SK-N-SH (cell line): ENCODE measurements around the gene CTCF. TPM values are rescaled to one million over a fixed set of nuclear protein-coding genes. Genes with fewer than 3 reads are reported as not detected.

Source experiments
- CTCF ChIA-PET: fragments of 300-600, 350-600 bp; formaldehyde crosslinking; extraction: SDS; loops from one replicate; lab custom pipeline; 2021; lab: Yijun Ruan, JAX
- POLR2A ChIA-PET: fragments of 350-600 bp; sonication (Branson Sonifier 250); formaldehyde crosslinking; extraction: SDS; loops from one replicate; lab custom pipeline; 2020; ENCODE audit warnings: antibody characterized with exemption, inconsistent platforms; lab: Yijun Ruan, JAX
- DNase-seq: peaks from one replicate; pipeline ENCODE4 v3.0.0; 2012
- H2AFZ ChIP-seq: fragments of 200-600 bp; sonication (generic); 2 replicates; pipeline ENCODE4 v1.8.1; 2016; ENCODE audit warnings: antibody characterized with exemption, mild to moderate bottlenecking, low read depth
- H3F3A ChIP-seq: fragments of 200-600 bp; sonication (generic); replicated peaks from 2 replicates; pipeline ENCODE3; 2016; ENCODE audit warnings: antibody characterized with exemption, mild to moderate bottlenecking; ENCODE audit not compliant: insufficient read depth
- H3K27ac ChIP-seq, 2 experiments: fragments of 200-500 bp in 1 of 2; fragments of 200-600 bp in 1 of 2; sonication (Bioruptor generic) in 1 of 2; sonication (generic), shearing (Covaris generic) in 1 of 2; 2 replicates each; pipeline versions ENCODE4 v1.5.1 to v1.6.1; 2014 to 2016; ENCODE audit warnings: low read depth in 2 of 2, inconsistent platforms in 1 of 2, low read length in 1 of 2, mild to moderate bottlenecking in 1 of 2, mixed read lengths in 1 of 2
- H3K27me3 ChIP-seq: fragments of 200-600 bp; sonication (generic), shearing (Covaris generic); 2 replicates; pipeline ENCODE4 v1.6.1; 2016; ENCODE audit warnings: mixed run types; ENCODE audit not compliant: insufficient read depth
- H3K36me3 ChIP-seq, 2 experiments: fragments of 200-500 bp in 1 of 2; fragments of 200-600 bp in 1 of 2; sonication (Bioruptor generic) in 1 of 2; sonication (generic) in 1 of 2; replicated peaks in 1 of 2; 2 replicates each; pipeline versions ENCODE3 to v1.5.1; 2014 to 2016; ENCODE audit warnings: low read length in 1 of 2, mild to moderate bottlenecking in 1 of 2; ENCODE audit not compliant: insufficient read depth in 2 of 2, control insufficient read depth in 1 of 2
- H3K4me1 ChIP-seq, 2 experiments: fragments of 200-500 bp in 1 of 2; fragments of 200-600 bp in 1 of 2; sonication (Bioruptor generic) in 1 of 2; sonication (generic), shearing (Covaris generic) in 1 of 2; 2 replicates each; pipeline versions ENCODE4 v1.5.1 to v1.6.1; 2014 to 2016; ENCODE audit warnings: low read depth in 1 of 2, low read length in 1 of 2, mixed run types in 1 of 2; ENCODE audit not compliant: insufficient read depth in 2 of 2, control insufficient read depth in 1 of 2
- H3K4me2 ChIP-seq: fragments of 200-600 bp; sonication (generic), shearing (Covaris generic); 2 replicates; pipeline ENCODE4 v1.6.1; 2017; ENCODE audit warnings: mixed run types
- H3K4me3 ChIP-seq, 2 experiments: fragments of 200-500 bp in 1 of 2; fragments of 200-600 bp in 1 of 2; sonication (Bioruptor generic) in 1 of 2; sonication (generic), shearing (Covaris generic) in 1 of 2; 2 replicates each; pipeline versions ENCODE4 v1.5.1 to v1.8.1; 2014 to 2016; ENCODE audit warnings: low read depth in 2 of 2, inconsistent platforms in 1 of 2, low read length in 1 of 2, mild to moderate bottlenecking in 1 of 2, mixed read lengths in 1 of 2, moderate library complexity in 1 of 2
- H3K79me2 ChIP-seq: fragments of 200-600 bp; sonication (generic); 2 replicates; pipeline ENCODE4 v1.8.1; 2017; ENCODE audit warnings: mild to moderate bottlenecking; ENCODE audit not compliant: insufficient read depth
- H3K9ac ChIP-seq: fragments of 200-600 bp; sonication (generic); 2 replicates; pipeline ENCODE4 v1.6.1; 2017; ENCODE audit warnings: mixed run types
- H3K9me2 ChIP-seq: fragments of 200-600 bp; sonication (generic); 2 replicates; pipeline ENCODE4 v1.6.1; 2017; ENCODE audit warnings: mixed run types
- H3K9me3 ChIP-seq: fragments of 200-600 bp; sonication (generic); 2 replicates; pipeline ENCODE4 v1.6.1; 2017; ENCODE audit warnings: mixed run types, mild to moderate bottlenecking, moderate library complexity
- H4K20me1 ChIP-seq: fragments of 200-600 bp; sonication (generic); 2 replicates; pipeline ENCODE4 v1.6.1; 2017; ENCODE audit warnings: mild to moderate bottlenecking, mixed run types; ENCODE audit not compliant: insufficient read depth
- CHD2 ChIP-seq: fragments of 150-350 bp; IDR thresholded peaks from 2 replicates; pipeline ENCODE4 v1.6.1; 2018; ENCODE audit warnings: low read length; ENCODE audit not compliant: partially characterized antibody
- CTCF ChIP-seq: fragments of 200-600 bp; sonication (generic); IDR thresholded peaks from 2 replicates; pipeline ENCODE4 v1.6.1; 2017; ENCODE audit warnings: antibody characterized with exemption, mild to moderate bottlenecking, moderate library complexity
- FOXM1 ChIP-seq: IDR thresholded peaks from 2 replicates; pipeline ENCODE4 v1.4.0; 2012; ENCODE audit warnings: low read depth, mild to moderate bottlenecking
- GATA2 ChIP-seq: sonication (generic); formaldehyde crosslinking; IDR thresholded peaks from 2 replicates; pipeline ENCODE4 v1.5.0; 2020; ENCODE audit warnings: mild to moderate bottlenecking, missing genetic modification reagents
- MXI1 ChIP-seq: IDR thresholded peaks from 2 replicates; pipeline ENCODE4 v1.6.1; 2012; ENCODE audit warnings: mild to moderate bottlenecking, low read depth, low read length, improper control_type of control experiment
- PBX3 ChIP-seq: IDR thresholded peaks from 2 replicates; pipeline ENCODE4; 2012
- RCOR1 ChIP-seq: fragments of 150-350 bp; IDR thresholded peaks from 2 replicates; pipeline ENCODE4 v1.6.1; 2017; ENCODE audit warnings: antibody characterized with exemption, low read length
- RFX5 ChIP-seq: IDR thresholded peaks from 2 replicates; pipeline ENCODE4 v1.6.1; 2012; ENCODE audit warnings: mild to moderate bottlenecking, improper control_type of control experiment, low read length
- SIN3A ChIP-seq: IDR thresholded peaks from 2 replicates; pipeline ENCODE4 v1.6.1; 2012; ENCODE audit warnings: low read depth, mild to moderate bottlenecking, low read length, moderate library complexity, borderline replicate concordance
- TAF1 ChIP-seq: IDR thresholded peaks from 2 replicates; pipeline ENCODE4 v1.6.1; 2012; ENCODE audit warnings: low read depth, mild to moderate bottlenecking, low read length, moderate library complexity, borderline replicate concordance
- TEAD4 ChIP-seq: IDR thresholded peaks from 2 replicates; pipeline ENCODE4 v1.4.0; 2012; ENCODE audit warnings: mild to moderate bottlenecking, borderline replicate concordance; ENCODE audit not compliant: insufficient read depth
- ZBTB33 ChIP-seq: IDR thresholded peaks from 2 replicates; pipeline ENCODE4 v1.4.0; 2012; ENCODE audit warnings: low read depth, borderline replicate concordance
- WGBS: methylation state at CpG from one replicate; pipeline ENCODE4 v1.1.6; 2017; ENCODE audit warnings: low lambda C conversion rate; 5-methylcytosine and 5-hydroxymethylcytosine counted together
- polyA plus RNA-seq, 3 experiments: library from polyadenylated mRNA; depleted of rRNA; stranded (reverse); fragments of >200 nt; gene quantifications; 2 replicates each; pipeline ENCODE4 v1.2.3, GENCODE V29; 2012
- TF ChIP-seq, protein P1 (sequence below): IDR thresholded peaks from 2 replicates; pipeline ENCODE4 v1.4.0; 2012; ENCODE audit warnings: low read depth, borderline replicate concordance

Gene CTCF
- polyA plus RNA-seq, 1 of the 3 experiments (the other 2 are of a cell fraction), result 19.6 TPM

GRCh38 chr16:67551091-67551490 is 11.2 kb upstream of the CTCF start (continued):
- TF ChIP-seq CTCF (no peak), PBX3 (no peak), FOXM1 (no peak), RCOR1 (no peak)

- no peak for DNase-seq
These were observed 10.4 kb upstream of the CTCF start for GRCh38 chr16:67551972-67552371.

GRCh38 chr16:67552476-67552875 is 9.8 kb upstream of the CTCF start:
- no peaks in the 10 kb centered on the region for H4K20me1 ChIP-seq
- 0 out of 2 replicates have a peak, but pooled peaks cover 2% of the 10 kb centered on the region for H3K79me2 ChIP-seq
- H3K4me2 ChIP-seq, result no peak overlapping the region
- no peaks in the 10 kb centered on the region for H3K9me3 ChIP-seq
- DNase-seq, result no peak
- TF ChIP-seq ZBTB33, result no peak
- TF ChIP-seq TEAD4, result no peak
- no peak for TF ChIP-seq FOXM1
- TF ChIP-seq SIN3A, result no peak
- TF ChIP-seq PBX3, result no peak
- TF ChIP-seq RFX5, result no peak
- TF ChIP-seq, all 33 proteins: peak for 0
- Histone ChIP-seq H3K9ac (no peak overlapping the region), H3K27ac (no peak overlapping the region), H3K27me3 (no peaks in the 10 kb centered on the region), H3F3A (peaks cover 26% of the 10 kb centered on the region), H3K9me2 (no peaks in the 10 kb centered on the region), H3K4me1 (peaks cover 0 to 11% of the 10 kb centered on the region in 2 experiments; a peak in 1 of 4 replicates), H3K36me3 (peaks cover 2 to 5% of the 10 kb centered on the region in 2 experiments), H3K4me3 (no peak overlapping the region), H2AFZ (no peak overlapping the region)
- POLR2A ChIA-PET, result no interaction called here
- CTCF ChIA-PET, result interaction anchor here (2.1 to 15.5 kb wide), 2 partner anchors 31 to 92 kb away, joined by 11 to 263 read pairs; partner anchors contain the start of gene CARMIL2
- 94% methylated on average over 4 of the region's 4 CpGs for whole genome bisulfite sequencing

More at GRCh38 chr16:67551972-67552371, 10.4 kb upstream of the CTCF start:
- Histone ChIP-seq H3K27ac (no peak overlapping the region), H4K20me1 (0 out of 2 replicates have a peak, but pooled peaks cover 3% of the 10 kb centered on the region), H3K4me2 (no peak overlapping the region), H3F3A (peaks cover 29% of the 10 kb centered on the region), H3K9me2 (no peaks in the 10 kb centered on the region), H3K4me1 (peaks cover 0 to 11% of the 10 kb centered on the region in 2 experiments; a peak in 1 of 4 replicates), H3K9me3 (no peaks in the 10 kb centered on the region), H3K4me3 (no peak overlapping the region), H3K79me2 (0 out of 2 replicates have a peak, but pooled peaks cover 2% of the 10 kb centered on the region), H3K27me3 (no peaks in the 10 kb centered on the region), H3K36me3 (peaks cover 3 to 7% of the 10 kb centered on the region in 2 experiments), H3K9ac (no peak overlapping the region), H2AFZ (no peak overlapping the region)
- POLR2A ChIA-PET, result no interaction called here
- WGBS, result 98% methylated on average over 2 of the region's 2 CpGs
- TF ChIP-seq CHD2 (no peak), MXI1 (no peak), GATA2 (no peak), TAF1 (no peak)
- TF ChIP-seq, protein P1, sequence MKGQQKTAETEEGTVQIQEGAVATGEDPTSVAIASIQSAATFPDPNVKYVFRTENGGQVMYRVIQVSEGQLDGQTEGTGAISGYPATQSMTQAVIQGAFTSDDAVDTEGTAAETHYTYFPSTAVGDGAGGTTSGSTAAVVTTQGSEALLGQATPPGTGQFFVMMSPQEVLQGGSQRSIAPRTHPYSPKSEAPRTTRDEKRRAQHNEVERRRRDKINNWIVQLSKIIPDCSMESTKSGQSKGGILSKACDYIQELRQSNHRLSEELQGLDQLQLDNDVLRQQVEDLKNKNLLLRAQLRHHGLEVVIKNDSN, result no peak
- CTCF ChIA-PET, result interaction anchor here (2.1 to 15.5 kb wide), 2 partner anchors 31 to 93 kb away, joined by 11 to 263 read pairs; partner anchors contain the start of gene CARMIL2
